ENCODE results near the gene CMA1.
A peak's percentile ranks its signal among the peaks of the same experiment; 100 is the strongest.
"Not testable (repeated sequence)": the region's sequence is repeated elsewhere in the genome, so short reads cannot be mapped to it uniquely, and the experiment has no call there.

The CMA1 gene

GRCh38 chr14:24483604-24484252, 24.3 kb downstream of the CMA1 start:
- no peak overlapping the region for H3K4me3 Mint-ChIP-seq
- H3K9me3 Mint-ChIP-seq = no peaks in the 10 kb centered on the region
- H3K27ac Mint-ChIP-seq = no peak overlapping the region
- H3K4me1 Mint-ChIP-seq (ENCODE audit: low read depth) = peaks cover 22% of the 10 kb centered on the region
- H3K36me3 Mint-ChIP-seq (ENCODE audit: low read depth) = no peaks in the 10 kb centered on the region
- intact Hi-C loops (cut with micrococcal nuclease) = no loop called here
- H3K27me3 Mint-ChIP-seq = no peaks in the 10 kb centered on the region

GRCh38 chr14:24482699-24483303, 25.3 kb downstream of the CMA1 start:
- H3K4me3 Mint-ChIP-seq; intact Hi-C loops (cut with micrococcal nuclease); H3K36me3 Mint-ChIP-seq (ENCODE audit: low read depth); H3K27me3 Mint-ChIP-seq; H3K9me3 Mint-ChIP-seq; H3K27ac Mint-ChIP-seq: not testable (repeated sequence)
- H3K4me1 Mint-ChIP-seq (ENCODE audit: low read depth) = peaks cover 22% of the 10 kb centered on the region

GRCh38 chr14:24481622-24482324, 26.3 kb downstream of the CMA1 start:
- Mint-ChIP-seq H3K9me3 (no peaks in the 10 kb centered on the region), H3K27me3 (no peaks in the 10 kb centered on the region), H3K27ac (no peak overlapping the region), H3K4me1 (ENCODE audit: low read depth) (peaks cover 22% of the 10 kb centered on the region), H3K4me3 (peak overlapping the region; percentile 62), H3K36me3 (ENCODE audit: low read depth) (no peaks in the 10 kb centered on the region)
- intact Hi-C loops (cut with micrococcal nuclease) = no loop called here

GRCh38 chr14:24479999-24480398, 28.1 kb downstream of the CMA1 start:
- intact Hi-C loops (cut with micrococcal nuclease); H3K27me3 Mint-ChIP-seq; H3K27ac Mint-ChIP-seq: not testable (repeated sequence)

GRCh38 chr14:24475261-24475660, 32.8 kb downstream of the CMA1 start:
- no peaks in the 10 kb centered on the region for H3K4me1 Mint-ChIP-seq (ENCODE audit: low read depth)
- H3K9me3 Mint-ChIP-seq = peaks cover 5% of the 10 kb centered on the region
- H3K27ac Mint-ChIP-seq = no peak overlapping the region
- no peak overlapping the region for H3K4me3 Mint-ChIP-seq
- no peaks in the 10 kb centered on the region for H3K27me3 Mint-ChIP-seq
- H3K36me3 Mint-ChIP-seq (ENCODE audit: low read depth) = no peaks in the 10 kb centered on the region
- intact Hi-C loops (cut with micrococcal nuclease) = no loop called here

More at GRCh38 chr14:24479999-24480398, 28.1 kb downstream of the CMA1 start:
- H3K36me3 Mint-ChIP-seq (ENCODE audit: low read depth); H3K9me3 Mint-ChIP-seq; H3K4me3 Mint-ChIP-seq: not testable (repeated sequence)
- H3K4me1 Mint-ChIP-seq (ENCODE audit: low read depth) = peaks cover 22% of the 10 kb centered on the region

GRCh38 chr14:24473211-24473610, 34.9 kb downstream of the CMA1 start:
- Mint-ChIP-seq H3K4me1 (ENCODE audit: low read depth) (no peaks in the 10 kb centered on the region), H3K4me3 (no peak overlapping the region), H3K36me3 (ENCODE audit: low read depth) (no peaks in the 10 kb centered on the region), H3K9me3 (peaks cover 5% of the 10 kb centered on the region), H3K27me3 (no peaks in the 10 kb centered on the region), H3K27ac (no peak overlapping the region)
- intact Hi-C loops (cut with micrococcal nuclease) = no loop called here

GRCh38 chr14:24470450-24470849, 37.6 kb downstream of the CMA1 start:
- H3K4me1 Mint-ChIP-seq (ENCODE audit: low read depth); H3K9me3 Mint-ChIP-seq; H3K4me3 Mint-ChIP-seq; H3K36me3 Mint-ChIP-seq (ENCODE audit: low read depth); intact Hi-C loops (cut with micrococcal nuclease); H3K27me3 Mint-ChIP-seq; H3K27ac Mint-ChIP-seq: not testable (repeated sequence)

GRCh38 chr14:24465805-24466204, 42.3 kb downstream of the CMA1 start:
- no peaks in the 10 kb centered on the region for H3K27me3 Mint-ChIP-seq
- H3K4me1 Mint-ChIP-seq (ENCODE audit: low read depth) = no peaks in the 10 kb centered on the region
- no peaks in the 10 kb centered on the region for H3K36me3 Mint-ChIP-seq (ENCODE audit: low read depth)
- no peak overlapping the region for H3K4me3 Mint-ChIP-seq
- no peaks in the 10 kb centered on the region for H3K9me3 Mint-ChIP-seq
- H3K27ac Mint-ChIP-seq = no peak overlapping the region
- intact Hi-C loops (cut with micrococcal nuclease) = no loop called here

GRCh38 chr14:24465368-24465767, 42.7 kb downstream of the CMA1 start:
- Mint-ChIP-seq H3K27ac (no peak overlapping the region), H3K4me3 (no peak overlapping the region), H3K4me1 (ENCODE audit: low read depth) (no peaks in the 10 kb centered on the region)

GRCh38 chr14:24463884-24464785, 43.9 kb downstream of the CMA1 start:
- Mint-ChIP-seq H3K27ac (no peak overlapping the region), H3K9me3 (no peaks in the 10 kb centered on the region), H3K27me3 (no peaks in the 10 kb centered on the region), H3K36me3 (ENCODE audit: low read depth) (no peaks in the 10 kb centered on the region), H3K4me1 (ENCODE audit: low read depth) (no peaks in the 10 kb centered on the region), H3K4me3 (no peak overlapping the region)
- intact Hi-C loops (cut with micrococcal nuclease) = no loop called here

More at GRCh38 chr14:24465368-24465767, 42.7 kb downstream of the CMA1 start:
- intact Hi-C loops (cut with micrococcal nuclease) = no loop called here
- H3K27me3 Mint-ChIP-seq = no peaks in the 10 kb centered on the region
- no peaks in the 10 kb centered on the region for H3K36me3 Mint-ChIP-seq (ENCODE audit: low read depth)
- no peaks in the 10 kb centered on the region for H3K9me3 Mint-ChIP-seq

- H3K27me3 Mint-ChIP-seq = no peaks in the 10 kb centered on the region
- no peaks in the 10 kb centered on the region for H3K4me1 Mint-ChIP-seq (ENCODE audit: low read depth)
- intact Hi-C loops (cut with micrococcal nuclease) = no loop called here
- no peaks in the 10 kb centered on the region for H3K36me3 Mint-ChIP-seq (ENCODE audit: low read depth)
- no peaks in the 10 kb centered on the region for H3K9me3 Mint-ChIP-seq
- H3K4me3 Mint-ChIP-seq = no peak overlapping the region
- H3K27ac Mint-ChIP-seq = no peak overlapping the region
Measured at GRCh38 chr14:24463017-24463883, 44.8 kb downstream of the CMA1 start.

- Mint-ChIP-seq H3K9me3 (no peaks in the 10 kb centered on the region), H3K4me3 (no peak overlapping the region), H3K4me1 (ENCODE audit: low read depth) (no peaks in the 10 kb centered on the region), H3K27me3 (no peaks in the 10 kb centered on the region), H3K27ac (no peak overlapping the region), H3K36me3 (ENCODE audit: low read depth) (no peaks in the 10 kb centered on the region)
- intact Hi-C loops (cut with micrococcal nuclease) = no loop called here
Measured at GRCh38 chr14:24461336-24461735, 46.7 kb downstream of the CMA1 start.

- Mint-ChIP-seq H3K27me3 (no peaks in the 10 kb centered on the region), H3K4me3 (no peak overlapping the region), H3K36me3 (ENCODE audit: low read depth) (no peaks in the 10 kb centered on the region), H3K27ac (no peak overlapping the region), H3K4me1 (ENCODE audit: low read depth) (no peaks in the 10 kb centered on the region), H3K9me3 (peaks cover 2% of the 10 kb centered on the region)
- intact Hi-C loops (cut with micrococcal nuclease) = no loop called here
Measured at GRCh38 chr14:24459331-24459730, 48.7 kb downstream of the CMA1 start.
